ENCODE results near the gene TBC1D22B.
"Not testable (repeated sequence)": the region's sequence is repeated elsewhere in the genome, so short reads cannot be mapped to it uniquely, and the experiment has no call there.

TBC1D22B gene

GRCh38 chr6:37265860-37266259 lies 8.3 kb downstream of the TBC1D22B start:
- no peak for DNase-seq (ENCODE audit: low read depth in 2 of 2)

GRCh38 chr6:37269105-37269504 lies 11.5 kb downstream of the TBC1D22B start:
- no peak for DNase-seq (ENCODE audit: low read depth in 2 of 2)

DNA sequence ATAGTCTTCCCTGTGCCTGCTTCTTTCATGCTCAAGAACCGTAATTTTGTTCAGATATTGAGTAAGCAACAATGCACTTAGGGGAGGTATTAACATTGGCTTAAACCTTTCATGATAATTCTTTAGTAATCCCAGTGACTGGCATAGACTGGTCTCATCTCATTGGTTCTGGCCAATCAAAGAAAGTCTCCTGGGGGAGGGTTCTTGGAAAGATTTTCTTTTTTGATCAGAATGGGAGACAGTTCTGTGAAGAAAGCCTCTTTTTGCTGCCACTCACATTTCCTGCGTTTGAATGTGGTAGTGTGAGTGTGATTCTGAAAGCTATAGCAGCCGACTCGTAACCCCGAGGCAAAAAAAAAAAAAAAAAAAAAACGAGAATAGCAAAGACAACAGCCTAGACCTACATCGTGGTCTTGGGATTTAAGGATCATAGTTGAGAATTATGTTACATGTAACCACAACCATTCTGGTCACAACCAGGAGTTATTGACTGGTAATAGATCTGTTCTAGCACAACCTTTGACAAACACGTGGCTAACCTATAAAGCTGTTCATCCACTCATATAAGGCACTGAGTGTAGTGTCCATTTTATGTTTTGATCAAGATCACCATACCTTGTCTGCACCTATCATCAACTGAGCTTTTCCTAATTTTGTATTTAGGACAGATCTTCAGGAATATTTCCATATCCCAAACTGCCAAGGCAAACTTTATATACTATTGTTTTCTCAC lies 15.4 kb downstream of the TBC1D22B start:
- DNase-seq (ENCODE audit: low read depth in 2 of 2): no peak

DNA sequence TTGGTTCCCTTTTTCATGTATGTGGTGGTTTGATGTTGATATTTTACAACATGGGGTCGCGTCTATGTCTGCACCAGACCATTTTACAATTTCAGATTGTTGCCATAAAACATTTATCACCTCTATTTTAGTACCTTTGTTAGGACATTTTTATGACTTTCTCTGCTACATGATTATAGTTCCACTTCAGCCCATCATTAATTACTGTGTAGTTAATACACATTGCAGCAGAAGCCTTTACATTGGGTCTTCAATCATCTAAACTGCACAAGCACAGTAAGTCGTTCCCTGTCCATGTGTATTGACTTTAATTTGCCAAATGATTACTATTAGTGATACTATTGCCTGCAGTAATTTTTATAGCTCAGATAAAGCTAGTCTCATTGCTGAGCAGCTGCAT lies 16.1 kb downstream of the TBC1D22B start:
- no peak for DNase-seq (ENCODE audit: low read depth in 2 of 2)

- DNase-seq (ENCODE audit: low read depth in 2 of 2): no peak
These were observed 17.8 kb downstream of the TBC1D22B start for GRCh38 chr6:37275350-37275749.

- DNase-seq (ENCODE audit: low read depth in 2 of 2): no peak
These were observed 19.4 kb downstream of the TBC1D22B start for GRCh38 chr6:37277001-37277409.

DNA sequence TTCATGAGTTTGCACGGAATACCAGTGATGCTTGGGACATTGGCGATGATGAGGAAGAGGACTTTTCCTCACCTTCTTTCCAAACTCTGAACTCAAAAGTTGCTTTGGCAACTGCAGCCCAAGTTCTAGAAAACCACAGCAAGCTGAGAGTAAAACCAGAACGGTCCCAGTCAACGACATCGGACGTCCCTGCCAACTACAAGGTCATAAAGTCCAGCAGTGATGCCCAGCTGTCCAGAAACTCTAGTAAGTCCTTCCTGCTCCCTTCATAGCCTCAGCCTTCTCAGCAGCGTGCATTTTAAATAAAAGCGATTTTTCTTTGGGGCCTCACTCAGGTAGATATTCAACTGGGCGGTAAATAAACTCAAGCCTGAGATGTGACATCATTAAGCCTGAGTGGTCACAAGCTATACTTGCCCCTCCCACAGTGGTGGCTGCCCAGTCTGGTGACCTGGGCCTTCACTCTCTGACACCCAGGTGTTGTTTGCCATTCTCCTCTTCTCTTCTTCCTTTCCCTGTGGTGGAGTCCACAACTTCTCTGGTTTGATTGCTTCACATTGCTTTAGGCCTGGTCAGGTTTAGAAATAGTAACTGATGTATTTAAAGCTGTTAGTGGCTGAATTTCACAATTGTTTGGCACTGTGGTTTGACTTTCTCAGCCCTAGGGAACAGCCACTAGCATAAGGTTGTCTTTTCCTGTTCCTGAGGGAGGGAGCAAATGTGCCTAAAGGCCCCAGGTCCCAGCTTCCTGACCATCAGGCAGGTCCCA lies 22.0 kb downstream of the TBC1D22B start:
- no peak for DNase-seq (ENCODE audit: low read depth in 2 of 2)

DNA sequence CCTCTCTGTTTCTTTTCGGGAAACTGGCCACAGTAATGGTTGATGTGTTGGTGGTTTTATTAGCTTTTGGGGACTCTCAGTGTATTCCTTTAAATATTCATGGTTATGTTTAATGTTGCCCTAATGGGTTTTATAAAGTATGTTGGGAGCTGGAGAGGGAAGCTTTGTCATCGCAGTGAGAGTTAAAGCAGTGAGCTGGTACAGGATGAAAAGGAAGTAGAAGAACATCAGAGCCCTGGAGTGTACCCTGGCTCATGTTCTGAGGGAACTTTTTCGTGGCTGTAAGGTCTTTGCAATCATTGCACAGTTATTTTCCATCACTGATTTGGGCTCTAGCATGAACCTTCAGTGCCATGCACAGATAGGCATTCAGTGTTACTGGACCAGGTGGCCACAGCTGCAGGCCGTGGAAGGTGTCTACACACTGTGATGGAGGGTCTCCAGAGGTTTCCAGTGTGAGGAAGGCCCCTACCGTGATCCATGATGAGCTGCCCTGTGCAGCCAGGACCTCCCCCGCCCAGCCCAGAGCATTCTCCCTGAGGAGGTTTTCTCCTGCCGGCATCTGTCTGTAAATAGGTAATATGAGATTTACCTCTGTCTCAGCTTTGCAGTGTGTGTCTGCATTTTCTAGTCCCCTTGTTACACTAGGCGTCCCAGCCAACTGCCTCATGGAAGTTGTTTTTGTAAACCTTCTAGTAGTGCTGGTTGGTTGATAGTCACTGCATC lies 22.8 kb downstream of the TBC1D22B start:
- DNase-seq (ENCODE audit: low read depth in 2 of 2): no peak

DNA sequence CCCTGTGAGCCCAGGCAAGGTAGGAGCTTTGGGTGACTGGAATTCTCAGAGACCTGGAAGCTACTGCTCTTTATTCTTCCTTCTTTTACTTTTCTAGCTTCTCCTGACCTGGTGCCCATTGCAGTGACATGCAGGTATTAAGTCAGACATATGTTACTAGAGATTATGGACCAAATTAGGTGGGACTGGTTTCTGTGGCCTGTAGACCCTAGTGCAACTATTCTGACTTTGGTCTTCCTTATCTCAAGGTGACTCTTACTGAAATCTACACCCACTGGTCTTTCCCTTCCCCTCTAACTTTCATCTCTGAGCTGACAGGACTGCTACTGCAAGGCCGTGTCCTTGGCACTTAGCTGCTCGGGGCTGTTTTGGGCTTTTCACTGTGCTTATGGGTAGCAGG lies 24.8 kb downstream of the TBC1D22B start:
- no peak for DNase-seq (ENCODE audit: low read depth in 2 of 2)

GRCh38 chr6:37283268-37283667 lies 25.7 kb downstream of the TBC1D22B start:
- no peak for DNase-seq (ENCODE audit: low read depth in 2 of 2)

GRCh38 chr6:37283671-37284151 lies 26.1 kb downstream of the TBC1D22B start:
- no peak for DNase-seq (ENCODE audit: low read depth in 2 of 2)

- DNase-seq (ENCODE audit: low read depth in 2 of 2): no peak
These were observed 27.2 kb downstream of the TBC1D22B start for GRCh38 chr6:37284781-37285180.

DNA sequence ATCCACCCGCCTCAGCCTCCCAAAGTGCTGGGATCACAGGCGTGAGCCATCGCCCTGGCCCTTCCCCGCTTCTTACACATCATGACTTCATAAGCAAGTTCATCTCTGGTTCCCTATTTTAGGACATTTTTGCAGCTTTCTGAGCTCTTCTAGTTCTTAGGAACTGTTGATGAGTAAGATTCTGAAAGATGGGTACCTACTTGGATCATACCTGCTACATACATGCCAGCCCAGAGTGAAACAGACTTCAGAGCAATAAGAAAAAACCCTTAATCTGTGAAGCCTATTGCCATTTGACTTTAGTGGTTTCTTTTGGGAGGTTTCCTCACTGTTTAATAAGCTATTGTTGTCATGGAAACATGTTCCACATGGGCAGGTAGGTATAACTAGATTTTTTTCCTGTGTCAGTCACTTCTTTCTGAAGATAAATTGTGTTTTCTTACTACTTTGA lies 28.3 kb downstream of the TBC1D22B start:
- DNase-seq (ENCODE audit: low read depth in 2 of 2): no peak

DNA sequence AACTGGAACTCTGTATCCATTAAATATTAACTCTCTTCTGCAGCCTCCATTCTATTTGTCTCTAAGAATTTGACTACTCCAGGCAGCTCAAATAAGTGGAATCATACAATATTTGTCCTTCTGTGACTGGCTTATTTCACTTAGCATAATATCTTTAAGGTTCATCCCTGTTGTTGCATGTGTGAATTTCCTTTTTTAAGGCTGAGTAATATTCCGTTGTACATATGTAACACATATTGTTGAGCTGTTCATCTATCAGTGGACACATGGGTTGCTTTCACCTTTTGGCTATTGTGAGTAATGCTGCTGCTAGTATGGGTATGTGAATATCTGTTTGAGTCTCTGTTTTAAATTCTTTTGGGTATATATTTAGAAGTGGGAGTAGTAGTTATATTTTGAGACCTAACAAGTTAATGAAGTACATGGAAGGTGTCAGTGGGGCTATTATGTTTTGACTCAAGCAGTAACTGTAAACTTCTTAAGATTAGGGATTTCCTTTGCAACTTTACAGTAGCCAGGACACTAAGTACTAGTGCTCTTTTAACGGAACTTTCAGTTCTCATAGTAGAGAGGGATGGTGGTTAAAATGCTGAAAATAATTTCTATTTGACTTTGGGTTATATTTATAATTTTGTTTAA lies 30.1 kb downstream of the TBC1D22B start:
- DNase-seq (ENCODE audit: low read depth in 2 of 2): no peak

GRCh38 chr6:37288247-37288646 lies 30.7 kb downstream of the TBC1D22B start:
- DNase-seq (ENCODE audit: low read depth in 2 of 2): no peak

GRCh38 chr6:37289931-37290330 lies 32.4 kb downstream of the TBC1D22B start:
- no peak for DNase-seq (ENCODE audit: low read depth in 2 of 2)

DNA sequence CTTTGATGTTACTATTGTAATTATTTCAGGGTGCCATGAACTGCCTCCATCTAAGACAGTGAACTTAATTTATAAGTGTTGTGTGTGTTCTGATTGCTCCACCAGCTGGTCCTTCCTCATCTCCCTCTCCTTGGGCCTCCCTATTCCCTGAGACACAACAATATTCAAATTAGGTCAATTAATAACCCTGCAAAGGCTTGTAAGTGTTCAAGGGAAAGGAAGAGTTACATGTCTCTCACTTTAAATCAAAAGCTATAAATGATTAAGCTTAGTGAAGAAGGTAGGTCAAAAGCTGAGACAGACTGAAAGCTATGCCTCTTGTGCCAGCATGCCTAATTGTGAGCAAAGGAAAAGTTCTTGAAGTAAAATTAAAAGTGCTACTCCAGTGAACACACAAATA lies 35.9 kb downstream of the TBC1D22B start:
- DNase-seq (ENCODE audit: low read depth in 2 of 2): no peak

GRCh38 chr6:37297637-37298036 lies 40.1 kb downstream of the TBC1D22B start:
- DNase-seq (ENCODE audit: low read depth in 2 of 2): not testable (repeated sequence)

- no peak for DNase-seq (ENCODE audit: low read depth in 2 of 2)
These were observed 41.4 kb downstream of the TBC1D22B start for GRCh38 chr6:37298958-37299357.

GRCh38 chr6:37299990-37300389 lies 42.4 kb downstream of the TBC1D22B start:
- DNase-seq (ENCODE audit: low read depth in 2 of 2): no peak

DNA sequence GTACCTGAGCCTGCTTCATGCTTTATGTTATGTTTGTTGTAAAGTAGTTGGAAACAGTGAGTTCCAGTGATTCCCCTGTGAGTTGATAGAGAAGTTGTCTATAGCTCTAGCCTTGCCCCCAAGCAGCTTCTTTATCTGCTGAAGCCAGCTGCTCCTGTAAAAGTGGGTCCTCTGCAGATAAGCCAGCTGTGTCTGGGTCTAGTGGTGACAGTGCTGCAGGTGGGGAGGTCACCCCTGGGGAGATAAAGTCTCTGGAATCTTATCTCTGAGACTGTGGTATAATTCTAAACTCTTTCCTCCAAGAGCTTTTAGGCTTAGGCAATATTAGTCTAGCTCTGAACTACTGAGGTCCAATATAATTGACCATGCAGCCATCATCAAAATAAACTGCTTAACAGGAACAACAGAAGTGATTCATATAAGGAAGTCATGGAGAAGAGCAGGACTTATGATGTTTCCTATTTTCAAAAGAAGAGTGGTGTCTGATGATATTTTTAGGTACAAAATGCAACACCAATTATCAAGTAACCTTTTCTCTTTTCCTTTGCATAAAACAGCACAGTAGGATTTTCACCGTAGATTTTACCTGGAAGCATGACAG lies 44.6 kb downstream of the TBC1D22B start:
- no peak for DNase-seq (ENCODE audit: low read depth in 2 of 2)
